ENCODE results near the gene GPN2.

- TF ChIP-seq, protein P1, sequence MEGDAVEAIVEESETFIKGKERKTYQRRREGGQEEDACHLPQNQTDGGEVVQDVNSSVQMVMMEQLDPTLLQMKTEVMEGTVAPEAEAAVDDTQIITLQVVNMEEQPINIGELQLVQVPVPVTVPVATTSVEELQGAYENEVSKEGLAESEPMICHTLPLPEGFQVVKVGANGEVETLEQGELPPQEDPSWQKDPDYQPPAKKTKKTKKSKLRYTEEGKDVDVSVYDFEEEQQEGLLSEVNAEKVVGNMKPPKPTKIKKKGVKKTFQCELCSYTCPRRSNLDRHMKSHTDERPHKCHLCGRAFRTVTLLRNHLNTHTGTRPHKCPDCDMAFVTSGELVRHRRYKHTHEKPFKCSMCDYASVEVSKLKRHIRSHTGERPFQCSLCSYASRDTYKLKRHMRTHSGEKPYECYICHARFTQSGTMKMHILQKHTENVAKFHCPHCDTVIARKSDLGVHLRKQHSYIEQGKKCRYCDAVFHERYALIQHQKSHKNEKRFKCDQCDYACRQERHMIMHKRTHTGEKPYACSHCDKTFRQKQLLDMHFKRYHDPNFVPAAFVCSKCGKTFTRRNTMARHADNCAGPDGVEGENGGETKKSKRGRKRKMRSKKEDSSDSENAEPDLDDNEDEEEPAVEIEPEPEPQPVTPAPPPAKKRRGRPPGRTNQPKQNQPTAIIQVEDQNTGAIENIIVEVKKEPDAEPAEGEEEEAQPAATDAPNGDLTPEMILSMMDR (IDR thresholded peaks at IDR 0.05), result no peak
- TF ChIP-seq POLR2A (IDR thresholded peaks at IDR 0.05), result no peak
Observed at GRCh38 chr1:26936823-26937222, 46.7 kb upstream of the GPN2 start.

All from right lobe of liver (tissue), 4 donors.